A673 (cell line): Measurements from ENCODE around the gene ING5. TPM values are rescaled to one million over a fixed set of nuclear protein-coding genes. Genes with fewer than 3 reads are reported as not detected.
"Not testable (repeated sequence)": the region's sequence is repeated elsewhere in the genome, so short reads cannot be mapped to it uniquely, and the experiment has no call there.

Experiments used
- BruUV-seq: library from RNA; stranded (reverse); fragments of 400-500 nt; replicated peaks from 2 replicates; lab custom pipeline; 2021; lab: Mats Ljungman, UMichigan
- CTCF ChIA-PET: fragments of 300-600 bp; sonication (Branson Sonifier 250); formaldehyde crosslinking; loops from one replicate; lab custom pipeline; 2022; ENCODE audit warnings: antibody characterized with exemption; lab: Charles Lee
- POLR2A ChIA-PET: fragments of 300-600 bp; sonication (Branson Sonifier 250); formaldehyde crosslinking; loops from one replicate; lab custom pipeline; 2022; ENCODE audit warnings: antibody characterized with exemption; ENCODE audit not compliant: low non-redundant PET; lab: Charles Lee
- DNase-seq: peaks from one replicate; pipeline ENCODE4 v3.0.0-alpha.2; 2015; ENCODE audit warnings: low spot score
- H3K27ac ChIP-seq: fragments of 200-600 bp; sonication (generic); 2 replicates; pipeline ENCODE4 v1.5.1; 2016; ENCODE audit warnings: mixed run types, low read depth, mild to moderate bottlenecking, mixed read lengths, antibody characterized with exemption, low read length; ENCODE audit not compliant: poor library complexity, severe bottlenecking
- H3K27me3 ChIP-seq: fragments of 200-600 bp; sonication (generic); replicated peaks from 2 replicates; pipeline ENCODE4 v1.6.1; 2017; ENCODE audit warnings: mixed run types, low read depth, mild to moderate bottlenecking, mixed read lengths, antibody characterized with exemption, low read length; ENCODE audit not compliant: insufficient read depth, poor library complexity
- H3K36me3 ChIP-seq: fragments of 200-600 bp; sonication (generic); 2 replicates; pipeline ENCODE4 v1.6.1; 2016; ENCODE audit warnings: mixed run types, mild to moderate bottlenecking, mixed read lengths, antibody characterized with exemption, low read length; ENCODE audit not compliant: insufficient read depth, poor library complexity, severe bottlenecking
- H3K4me1 ChIP-seq: fragments of 200-600 bp; sonication (generic); 2 replicates; pipeline ENCODE4 v1.6.1; 2017; ENCODE audit warnings: mixed run types, mild to moderate bottlenecking, mixed read lengths, antibody characterized with exemption, low read length; ENCODE audit not compliant: insufficient read depth, poor library complexity, severe bottlenecking
- H3K4me3 ChIP-seq: fragments of 200-600 bp; sonication (generic); 2 replicates; pipeline ENCODE4 v1.5.1; 2016; ENCODE audit warnings: low read depth, mixed run types, mild to moderate bottlenecking, mixed read lengths, low read length; ENCODE audit not compliant: poor library complexity, severe bottlenecking
- H3K9me3 ChIP-seq: fragments of 200-600 bp; sonication (generic); 2 replicates; pipeline ENCODE4 v1.6.1; 2016; ENCODE audit warnings: mixed run types, low read depth, mild to moderate bottlenecking, mixed read lengths, antibody characterized with exemption, low read length; ENCODE audit not compliant: poor library complexity, severe bottlenecking
- EZH2 ChIP-seq: fragments of 200-600 bp; sonication (generic); IDR thresholded peaks from 2 replicates; pipeline ENCODE4 v1.6.1; 2017; ENCODE audit warnings: borderline replicate concordance, low read depth, mild to moderate bottlenecking, mixed read lengths, antibody characterized with exemption, low read length; ENCODE audit not compliant: poor library complexity, severe bottlenecking
- intact Hi-C: fragments of 100-400 bp; cut with micrococcal nuclease; formaldehyde crosslinking; loops from one replicate; pipeline ENCODE4 v1.10.0; 2022; ENCODE audit not compliant: unreplicated experiment
- total RNA-seq: library from RNA; stranded (reverse); gene quantifications from 2 replicates; pipeline ENCODE4 v1.2.3, GENCODE V29; 2021
- TF ChIP-seq, protein P1 (sequence below): fragments of 300-800, 200-600 bp; sonication (generic); conservative IDR thresholded peaks from 2 replicates; pipeline ENCODE4 v1.5.1; 2017; ENCODE audit warnings: low read depth, mild to moderate bottlenecking, antibody characterized with exemption, low read length, moderate library complexity, mixed read lengths

The ING5 gene
- total RNA-seq, 1 experiment from 2014 or later: 70.3 TPM

DNA sequence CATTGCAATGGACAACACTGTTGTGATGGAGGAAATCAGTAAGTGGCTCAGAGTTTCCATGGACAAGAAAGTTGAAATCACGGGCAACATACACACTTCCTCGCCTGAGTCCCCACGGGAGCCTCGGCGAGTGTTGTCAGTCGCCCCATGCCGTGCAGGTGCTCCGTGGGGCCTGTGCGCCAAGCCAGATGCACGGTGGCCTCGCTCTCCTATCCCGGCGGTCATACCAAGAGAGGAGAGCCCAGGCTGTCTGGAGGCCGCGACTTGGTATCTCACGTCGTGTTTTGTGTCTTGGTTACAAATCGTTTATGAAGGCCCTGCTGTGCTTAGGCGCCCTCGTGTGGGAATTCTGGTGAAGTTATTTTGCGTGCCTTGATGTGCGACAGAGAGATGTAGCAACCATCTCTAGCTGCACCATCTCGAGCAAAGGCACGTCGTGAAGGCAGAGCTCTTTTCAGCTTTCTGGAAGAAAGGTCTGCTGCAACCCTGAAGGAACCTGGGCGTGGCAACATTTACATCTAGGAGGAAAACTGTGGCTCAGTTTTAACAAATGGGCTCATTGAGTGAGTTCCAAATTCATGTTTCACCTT is 42.6 kb upstream of the ING5 start:
- Histone ChIP-seq H3K4me3 (no peak overlapping the region), H3K27me3 (no peaks in the 10 kb centered on the region), H3K4me1 (no peaks in the 10 kb centered on the region), H3K27ac (no peak overlapping the region), H3K9me3 (no peaks in the 10 kb centered on the region), H3K36me3 (peaks cover 46% of the 10 kb centered on the region)
- peak; percentile 84 for DNase-seq
- intact Hi-C loops: loop anchor here (5.0 kb wide), 1 partner anchor 807 kb away; no protein-coding TSS in a partner anchor
- ChIA-PET POLR2A (no interaction called here), CTCF (interaction anchor here (0.5 to 0.6 kb wide), 3 partner anchors 21 to 673 kb away, joined by 3 read pairs; partner anchors contain the start of gene ATG4B)
- TF ChIP-seq, protein P1, sequence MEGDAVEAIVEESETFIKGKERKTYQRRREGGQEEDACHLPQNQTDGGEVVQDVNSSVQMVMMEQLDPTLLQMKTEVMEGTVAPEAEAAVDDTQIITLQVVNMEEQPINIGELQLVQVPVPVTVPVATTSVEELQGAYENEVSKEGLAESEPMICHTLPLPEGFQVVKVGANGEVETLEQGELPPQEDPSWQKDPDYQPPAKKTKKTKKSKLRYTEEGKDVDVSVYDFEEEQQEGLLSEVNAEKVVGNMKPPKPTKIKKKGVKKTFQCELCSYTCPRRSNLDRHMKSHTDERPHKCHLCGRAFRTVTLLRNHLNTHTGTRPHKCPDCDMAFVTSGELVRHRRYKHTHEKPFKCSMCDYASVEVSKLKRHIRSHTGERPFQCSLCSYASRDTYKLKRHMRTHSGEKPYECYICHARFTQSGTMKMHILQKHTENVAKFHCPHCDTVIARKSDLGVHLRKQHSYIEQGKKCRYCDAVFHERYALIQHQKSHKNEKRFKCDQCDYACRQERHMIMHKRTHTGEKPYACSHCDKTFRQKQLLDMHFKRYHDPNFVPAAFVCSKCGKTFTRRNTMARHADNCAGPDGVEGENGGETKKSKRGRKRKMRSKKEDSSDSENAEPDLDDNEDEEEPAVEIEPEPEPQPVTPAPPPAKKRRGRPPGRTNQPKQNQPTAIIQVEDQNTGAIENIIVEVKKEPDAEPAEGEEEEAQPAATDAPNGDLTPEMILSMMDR: peak; percentile 83
- no peak for TF ChIP-seq EZH2
- no TSS peak for BruUV-seq

DNA sequence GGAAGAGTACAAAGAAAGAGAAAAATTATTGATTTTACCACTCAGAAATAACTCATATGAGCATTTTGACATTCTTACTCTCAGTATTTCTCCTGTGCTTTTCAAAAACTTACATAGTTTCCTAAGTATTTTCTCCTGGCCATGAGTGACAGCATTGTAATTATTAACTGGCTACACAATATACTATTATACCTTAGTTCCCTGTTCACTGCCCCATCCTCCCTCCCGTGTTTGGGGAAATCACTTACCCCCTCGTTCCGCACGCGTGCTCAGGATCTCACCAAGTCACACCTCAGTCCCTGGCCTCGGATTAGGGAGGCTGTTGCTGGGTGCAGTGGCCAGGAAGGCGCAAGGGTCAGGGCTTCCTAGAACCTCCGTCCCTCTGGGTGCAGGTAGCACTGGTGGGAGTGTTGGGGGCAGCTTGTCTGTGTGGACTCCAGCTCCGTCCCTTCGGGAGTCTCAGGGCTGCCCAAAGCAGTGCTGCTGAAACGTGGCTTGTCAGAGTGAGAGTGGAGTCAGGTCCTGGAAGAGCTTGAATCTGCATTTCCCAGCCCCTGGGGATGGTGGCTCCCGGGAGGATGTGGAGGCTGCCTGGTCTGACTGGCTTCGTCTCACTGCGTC is 41.1 kb upstream of the ING5 start:
- CTCF ChIA-PET: no interaction called here
- POLR2A ChIA-PET: no interaction called here
- H3K36me3 ChIP-seq: peaks cover 32% of the 10 kb centered on the region

DNA sequence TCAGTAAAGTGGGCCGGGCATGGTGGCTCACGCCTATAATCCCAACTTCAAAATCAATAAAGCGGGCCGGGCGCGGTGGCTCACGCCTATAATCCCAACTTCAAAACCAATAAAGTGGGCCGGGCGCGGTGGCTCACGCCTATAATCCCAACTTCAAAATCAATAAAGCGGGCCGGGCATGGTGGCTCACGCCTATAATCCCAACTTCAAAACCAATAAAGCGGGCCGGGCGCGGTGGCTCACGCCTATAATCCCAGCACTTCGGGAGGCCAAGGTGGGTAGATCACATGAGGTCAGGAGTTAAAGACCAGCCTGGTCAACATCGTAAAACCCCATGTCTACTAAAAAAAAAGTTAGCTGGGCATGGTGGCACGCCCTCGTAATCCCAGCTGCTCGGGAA is 39.1 kb upstream of the ING5 start:
- H3K36me3 ChIP-seq: peaks cover 25% of the 10 kb centered on the region
- POLR2A ChIA-PET, intact Hi-C loops, H3K27me3 ChIP-seq, H3K9me3 ChIP-seq, H3K4me3 ChIP-seq, H3K4me1 ChIP-seq, H3K27ac ChIP-seq, DNase-seq, CTCF ChIA-PET, BruUV-seq: not testable (repeated sequence)

More for the DNA sequence above, 41.1 kb upstream of the ING5 start:
- intact Hi-C loops: no loop called here
- H3K9me3 ChIP-seq: no peaks in the 10 kb centered on the region
- TF ChIP-seq, protein P1: no peak
- TF ChIP-seq EZH2: no peak
- no peak overlapping the region for H3K4me3 ChIP-seq
- H3K4me1 ChIP-seq: no peaks in the 10 kb centered on the region
- DNase-seq: no peak
- BruUV-seq: no TSS peak
- H3K27me3 ChIP-seq: no peaks in the 10 kb centered on the region
- peak overlapping the region; percentile 30 for H3K27ac ChIP-seq
